OCI-LY1 (cell line): ENCODE measurements around the gene TFE3.
A peak's percentile ranks its signal among the peaks of the same experiment; 100 is the strongest.

Experiments
- H2AFZ ChIP-seq: fragments of 200-600 bp; sonication (generic), shearing (Covaris generic); 2 replicates; pipeline ENCODE4 v1.6.0; 2014; ENCODE audit warnings: antibody characterized with exemption, mild to moderate bottlenecking, low read length
- H3F3A ChIP-seq: fragments of 200-600 bp; sonication (generic), shearing (Covaris generic); 2 replicates; pipeline ENCODE4 v1.6.0; 2014; ENCODE audit warnings: mild to moderate bottlenecking, antibody characterized with exemption, low read length, moderate library complexity; ENCODE audit not compliant: insufficient read depth
- H3K27ac ChIP-seq: fragments of 200-600 bp; sonication (generic); 2 replicates; pipeline ENCODE4 v1.5.1; 2014; ENCODE audit warnings: low read length, mixed run types, mild to moderate bottlenecking, low read depth; ENCODE audit not compliant: poor library complexity, severe bottlenecking
- H3K27me3 ChIP-seq: fragments of 200-600 bp; sonication (generic); 2 replicates; pipeline ENCODE4 v1.6.0; 2014; ENCODE audit warnings: antibody characterized with exemption, mild to moderate bottlenecking, low read length, moderate library complexity; ENCODE audit not compliant: insufficient read depth
- H3K36me3 ChIP-seq: fragments of 200-600 bp; sonication (generic); 2 replicates; pipeline ENCODE4 v1.6.1; 2014; ENCODE audit warnings: mild to moderate bottlenecking, antibody characterized with exemption, low read length, moderate library complexity, mixed read lengths; ENCODE audit not compliant: insufficient read depth
- H3K4me1 ChIP-seq: fragments of 200-600 bp; sonication (generic); 2 replicates; pipeline ENCODE4 v1.5.1; 2014; ENCODE audit warnings: mild to moderate bottlenecking, low read length, moderate library complexity; ENCODE audit not compliant: insufficient read depth, severe bottlenecking
- H3K4me2 ChIP-seq: fragments of 200-600 bp; sonication (generic), shearing (Covaris generic); 2 replicates; pipeline ENCODE4 v1.6.1; 2014; ENCODE audit warnings: low read length
- H3K4me3 ChIP-seq: fragments of 200-600 bp; sonication (generic); 2 replicates; pipeline ENCODE4 v1.5.1; 2014; ENCODE audit warnings: low read length, low read depth, mild to moderate bottlenecking, mixed read lengths; ENCODE audit not compliant: poor library complexity, severe bottlenecking
- H3K79me2 ChIP-seq: fragments of 200-600 bp; shearing (Covaris generic); 2 replicates; pipeline ENCODE4 v1.6.1; 2016; ENCODE audit warnings: mixed run types, low read length, mixed read lengths; ENCODE audit not compliant: insufficient read depth
- H3K9ac ChIP-seq: fragments of 200-600 bp; sonication (generic), shearing (Covaris generic); 2 replicates; pipeline ENCODE4 v1.6.1; 2014; ENCODE audit warnings: mild to moderate bottlenecking, low read length, mixed read lengths
- H3K9me2 ChIP-seq: fragments of 200-600 bp; sonication (generic), shearing (Covaris generic); 2 replicates; pipeline ENCODE4 v1.6.1; 2014; ENCODE audit warnings: low read depth, mild to moderate bottlenecking, low read length, mixed read lengths
- H3K9me3 ChIP-seq: fragments of 200-600 bp; shearing (Covaris generic); 2 replicates; pipeline ENCODE4 v1.6.1; 2014; ENCODE audit warnings: low read length, mixed read lengths
- H4K20me1 ChIP-seq: fragments of 200-600 bp; sonication (generic), shearing (Covaris generic); 2 replicates; pipeline ENCODE4 v1.6.0; 2016; ENCODE audit warnings: mild to moderate bottlenecking, low read length; ENCODE audit not compliant: insufficient read depth
- EZH2 ChIP-seq: fragments of 200-600 bp; sonication (generic), shearing (Covaris generic); IDR thresholded peaks from 2 replicates; pipeline ENCODE4 v1.8.0; 2017; ENCODE audit warnings: borderline replicate concordance, mixed run types, mild to moderate bottlenecking, antibody characterized with exemption, low read length, moderate library complexity, mixed read lengths
- TF ChIP-seq, protein P1 (sequence below): fragments of 200-600 bp; sonication (generic), shearing (Covaris generic); IDR thresholded peaks from 2 replicates; pipeline ENCODE4 v1.5.1; 2017; ENCODE audit warnings: mild to moderate bottlenecking, antibody characterized with exemption, low read length, moderate library complexity, mixed read lengths

TFE3 gene

GRCh38 chrX:49002091-49002935 is 40.8 kb downstream of the TFE3 start, which contains the start of gene GRIPAP1:
GRIPAP1 (minus strand) TSS chrX:49002264; CDS start chrX:49002229, 35 bp downstream.
- Histone ChIP-seq H3K4me2 (peak within 1 kb of the TSS; percentile 82), H3K27me3 (no peaks in the 10 kb centered on the region), H3K9me2 (no peaks in the 10 kb centered on the region), H3K9me3 (no peaks in the 10 kb centered on the region), H2AFZ (no peak within 1 kb of the TSS), H3K36me3 (peaks cover 23% of the 10 kb centered on the region), H3K79me2 (no peaks in the 10 kb centered on the region), H3K27ac (peak within 1 kb of the TSS; percentile 78), H4K20me1 (no peaks in the 10 kb centered on the region), H3K4me3 (peak within 1 kb of the TSS; percentile 82), H3F3A (no peaks in the 10 kb centered on the region), H3K9ac (peak within 1 kb of the TSS; percentile 81), H3K4me1 (peaks cover 14% of the 10 kb centered on the region)
- TF ChIP-seq EZH2 = no peak
- TF ChIP-seq, protein P1, sequence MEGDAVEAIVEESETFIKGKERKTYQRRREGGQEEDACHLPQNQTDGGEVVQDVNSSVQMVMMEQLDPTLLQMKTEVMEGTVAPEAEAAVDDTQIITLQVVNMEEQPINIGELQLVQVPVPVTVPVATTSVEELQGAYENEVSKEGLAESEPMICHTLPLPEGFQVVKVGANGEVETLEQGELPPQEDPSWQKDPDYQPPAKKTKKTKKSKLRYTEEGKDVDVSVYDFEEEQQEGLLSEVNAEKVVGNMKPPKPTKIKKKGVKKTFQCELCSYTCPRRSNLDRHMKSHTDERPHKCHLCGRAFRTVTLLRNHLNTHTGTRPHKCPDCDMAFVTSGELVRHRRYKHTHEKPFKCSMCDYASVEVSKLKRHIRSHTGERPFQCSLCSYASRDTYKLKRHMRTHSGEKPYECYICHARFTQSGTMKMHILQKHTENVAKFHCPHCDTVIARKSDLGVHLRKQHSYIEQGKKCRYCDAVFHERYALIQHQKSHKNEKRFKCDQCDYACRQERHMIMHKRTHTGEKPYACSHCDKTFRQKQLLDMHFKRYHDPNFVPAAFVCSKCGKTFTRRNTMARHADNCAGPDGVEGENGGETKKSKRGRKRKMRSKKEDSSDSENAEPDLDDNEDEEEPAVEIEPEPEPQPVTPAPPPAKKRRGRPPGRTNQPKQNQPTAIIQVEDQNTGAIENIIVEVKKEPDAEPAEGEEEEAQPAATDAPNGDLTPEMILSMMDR = no peak

GRCh38 chrX:49001521-49002090 is 41.6 kb downstream of the TFE3 start:
- Histone ChIP-seq H3K27me3 (no peaks in the 10 kb centered on the region), H3K4me3 (peak overlapping the region; percentile 82), H3K9me2 (no peaks in the 10 kb centered on the region), H3K4me2 (peak overlapping the region; percentile 82), H3F3A (no peaks in the 10 kb centered on the region), H3K9me3 (no peaks in the 10 kb centered on the region), H2AFZ (no peak overlapping the region), H3K79me2 (no peaks in the 10 kb centered on the region), H3K27ac (peak overlapping the region; percentile 78), H4K20me1 (no peaks in the 10 kb centered on the region), H3K4me1 (peaks cover 14% of the 10 kb centered on the region), H3K36me3 (peaks cover 30% of the 10 kb centered on the region), H3K9ac (peak overlapping the region; percentile 81)
- TF ChIP-seq EZH2 = no peak
- TF ChIP-seq, protein P1 = no peak

GRCh38 chrX:49000636-49001035 is 42.5 kb downstream of the TFE3 start:
- no peak overlapping the region for H3K9ac ChIP-seq
- H4K20me1 ChIP-seq = no peaks in the 10 kb centered on the region

More at GRCh38 chrX:49000636-49001035, 42.5 kb downstream of the TFE3 start:
- no peaks in the 10 kb centered on the region for H3K9me2 ChIP-seq
- no peaks in the 10 kb centered on the region for H3K27me3 ChIP-seq
- no peak overlapping the region for H3K27ac ChIP-seq
- peak overlapping the region; percentile 82; the same call in 1 of the 2 replicates for H3K4me2 ChIP-seq
- H3K36me3 ChIP-seq = peaks cover 37% of the 10 kb centered on the region
- peak overlapping the region; percentile 82 for H3K4me3 ChIP-seq
- TF ChIP-seq, protein P1 = no peak
- TF ChIP-seq EZH2 = no peak
- no peaks in the 10 kb centered on the region for H3K79me2 ChIP-seq
- peaks cover 14% of the 10 kb centered on the region for H3K4me1 ChIP-seq
- no peaks in the 10 kb centered on the region for H3F3A ChIP-seq
- H3K9me3 ChIP-seq = no peaks in the 10 kb centered on the region
- no peak overlapping the region for H2AFZ ChIP-seq
